ENCODE measurements around the gene MAPK8IP1. TPM values are rescaled to one million over a fixed set of nuclear protein-coding genes. Genes with fewer than 3 reads are reported as not detected.

Gene MAPK8IP1
- total RNA-seq, 1 donor from 2014 or later, result 7.5 TPM

DNA sequence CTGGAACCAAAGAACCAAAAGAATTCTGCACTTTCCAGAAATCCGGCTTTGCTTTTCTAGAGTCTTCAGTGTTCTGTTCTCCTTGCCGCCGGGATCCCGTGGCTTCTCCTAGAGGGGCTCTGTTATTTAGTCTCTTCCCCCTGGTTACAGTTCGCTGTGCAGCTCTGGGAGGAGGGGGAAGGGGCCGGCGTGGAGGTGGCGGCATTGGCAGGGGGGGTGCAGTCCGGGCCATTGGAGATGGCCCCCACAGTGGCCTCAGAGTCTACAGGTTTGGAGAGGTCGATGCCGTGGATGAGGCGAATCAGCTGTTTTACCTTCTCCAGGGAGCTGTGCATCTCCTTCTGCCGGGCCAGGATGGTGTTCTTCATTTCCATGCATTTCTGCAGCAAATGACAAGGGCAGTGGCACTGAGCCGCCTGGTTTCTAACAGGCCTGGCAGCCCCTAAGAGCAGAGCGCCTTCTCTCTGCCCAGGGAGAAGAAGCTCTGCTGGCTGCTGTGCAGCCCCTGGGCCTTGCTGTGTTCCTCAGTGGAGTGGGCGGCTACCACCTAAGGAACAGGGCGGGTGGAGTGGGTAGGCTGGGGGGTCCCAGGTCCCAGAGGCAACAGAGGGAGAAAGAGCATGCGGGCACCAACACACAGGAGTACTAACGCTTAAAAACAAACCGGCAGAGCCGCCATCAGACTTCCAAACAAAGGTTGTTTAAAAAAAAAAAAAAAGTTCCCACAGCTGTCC lies 48.6 kb downstream of the MAPK8IP1 start:
- no peak for DNase-seq (ENCODE audit: low spot score)
- intact Hi-C loops (cut with DNase I), result no loop called here

DNA sequence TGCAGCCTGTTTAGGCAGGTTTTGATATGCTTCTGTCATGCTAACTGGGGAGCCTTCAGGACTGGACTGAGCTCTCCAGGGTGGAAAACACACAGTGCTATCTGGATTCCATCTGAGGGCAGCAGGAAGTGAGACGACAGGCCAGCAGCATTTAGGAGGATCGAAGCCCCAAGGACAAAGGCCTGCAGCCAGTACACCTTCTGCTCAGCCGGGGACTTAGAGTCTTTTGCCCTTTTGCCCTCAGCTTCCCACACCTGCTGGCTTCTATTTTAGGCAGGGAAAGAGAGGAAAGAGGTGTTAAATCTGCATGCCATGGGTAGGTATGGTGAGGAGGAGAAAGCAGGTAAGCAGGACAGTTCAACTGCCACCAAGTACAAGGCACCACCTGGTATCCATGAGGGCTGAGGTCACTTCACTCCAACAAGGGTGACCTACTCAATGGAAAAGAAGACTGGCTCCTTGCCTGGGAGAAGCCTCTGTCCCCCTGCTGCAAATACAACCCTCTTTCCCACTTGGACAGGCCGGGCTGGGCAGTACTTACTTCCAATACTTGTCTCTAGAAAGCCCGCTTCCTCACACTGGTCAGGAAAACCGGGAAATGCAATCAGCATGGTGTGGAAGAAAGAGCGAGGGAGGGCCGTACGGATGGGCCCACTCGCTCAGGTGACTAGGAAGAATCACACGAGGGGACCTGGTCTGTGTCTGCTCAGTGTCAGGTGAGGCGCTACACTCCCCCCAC lies 49.3 kb downstream of the MAPK8IP1 start:
- DNase-seq (ENCODE audit: low spot score), result no peak
- intact Hi-C loops (cut with DNase I), result no loop called here

DNA sequence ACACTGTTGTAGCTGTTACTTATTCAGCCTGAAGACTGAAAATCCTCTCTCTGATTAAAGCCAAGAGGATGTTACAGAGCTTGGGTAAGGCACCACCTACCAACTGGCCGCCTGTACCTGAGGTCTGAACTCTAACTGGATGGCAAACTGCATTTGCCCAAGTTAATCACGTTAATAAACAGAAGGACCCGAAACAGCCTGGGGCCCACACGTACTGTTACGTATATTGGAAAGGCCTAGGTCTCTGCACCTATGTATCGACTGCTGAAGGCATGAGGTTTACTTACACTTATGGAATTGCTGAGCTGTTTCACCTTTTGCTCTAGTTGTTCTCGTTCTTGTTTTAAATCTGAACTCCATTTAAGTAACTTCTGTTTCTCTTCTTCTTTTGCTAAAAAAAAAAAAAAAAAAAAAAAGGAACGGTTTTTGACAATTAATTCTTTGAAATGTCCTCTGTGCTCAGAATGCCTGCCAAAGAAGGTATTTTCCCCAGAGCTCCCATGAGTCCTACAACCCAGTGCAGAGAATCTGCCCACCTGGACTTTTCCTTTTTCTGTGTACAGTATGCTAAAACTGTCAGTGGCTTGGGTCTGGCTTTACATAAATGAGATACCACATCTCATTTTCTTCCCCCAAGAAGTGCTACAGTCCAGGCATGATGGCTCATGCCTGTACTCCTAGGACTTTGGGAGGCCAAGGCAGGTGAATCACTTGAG lies 50.1 kb downstream of the MAPK8IP1 start:
- no peak for DNase-seq (ENCODE audit: low spot score)
- intact Hi-C loops (cut with DNase I), result no loop called here

- intact Hi-C loops (cut with DNase I), result no loop called here
- DNase-seq (ENCODE audit: low spot score), result no peak
Observed at GRCh38 chr11:45936511-45937054, 51.1 kb downstream of the MAPK8IP1 start.

DNA sequence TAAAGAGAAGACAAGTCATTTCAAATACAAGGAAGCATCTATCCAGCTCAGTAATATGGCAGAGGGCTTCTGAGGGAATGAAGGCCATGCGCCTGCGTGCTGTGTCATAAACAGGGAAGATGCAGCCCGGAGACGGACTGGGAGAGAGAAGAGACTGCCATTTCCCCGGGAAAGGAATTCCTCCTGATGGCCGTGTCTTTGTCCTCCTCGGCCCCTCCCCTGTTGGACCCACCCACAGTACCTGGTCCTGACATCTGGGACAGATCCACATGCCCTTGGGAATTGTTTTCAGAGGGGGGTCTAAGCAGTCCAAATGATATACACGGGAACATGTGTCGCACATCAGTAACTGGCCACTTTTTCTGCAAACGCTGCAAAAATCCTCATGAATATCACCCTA lies 52.5 kb downstream of the MAPK8IP1 start:
- no peak for DNase-seq (ENCODE audit: low spot score)
- intact Hi-C loops (cut with DNase I), result no loop called here

GRCh38 chr11:45939836-45940235 lies 54.4 kb downstream of the MAPK8IP1 start:
- intact Hi-C loops (cut with DNase I), result no loop called here
- DNase-seq (ENCODE audit: low spot score), result no peak

- no peak for DNase-seq (ENCODE audit: low spot score)
- intact Hi-C loops (cut with DNase I), result no loop called here
Observed at GRCh38 chr11:45941285-45941684, 55.8 kb downstream of the MAPK8IP1 start.

DNA sequence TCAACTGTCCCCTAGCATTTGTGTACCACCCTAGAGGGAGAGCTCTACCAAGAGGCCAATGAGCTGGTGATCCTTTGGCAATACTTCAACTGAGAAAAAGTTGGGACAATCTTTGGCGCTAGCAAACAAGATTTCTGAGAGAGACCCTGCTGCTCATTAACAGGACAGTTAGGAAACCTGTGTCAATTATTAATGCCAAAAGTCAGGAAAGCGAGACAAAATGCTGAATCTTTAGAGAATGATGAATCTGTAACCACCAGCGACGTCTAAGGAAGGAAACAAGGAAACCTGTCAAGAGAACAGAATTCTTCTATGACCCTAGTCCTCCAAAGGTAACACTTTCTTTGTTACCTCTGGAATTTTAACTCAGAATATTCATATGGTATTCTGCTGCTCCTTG lies 56.9 kb downstream of the MAPK8IP1 start:
- intact Hi-C loops (cut with DNase I), result no loop called here
- DNase-seq (ENCODE audit: low spot score), result no peak

GRCh38 chr11:45945397-45945999 lies 60.0 kb downstream of the MAPK8IP1 start:
- no peak for DNase-seq (ENCODE audit: low spot score)
- intact Hi-C loops (cut with DNase I), result no loop called here

DNA sequence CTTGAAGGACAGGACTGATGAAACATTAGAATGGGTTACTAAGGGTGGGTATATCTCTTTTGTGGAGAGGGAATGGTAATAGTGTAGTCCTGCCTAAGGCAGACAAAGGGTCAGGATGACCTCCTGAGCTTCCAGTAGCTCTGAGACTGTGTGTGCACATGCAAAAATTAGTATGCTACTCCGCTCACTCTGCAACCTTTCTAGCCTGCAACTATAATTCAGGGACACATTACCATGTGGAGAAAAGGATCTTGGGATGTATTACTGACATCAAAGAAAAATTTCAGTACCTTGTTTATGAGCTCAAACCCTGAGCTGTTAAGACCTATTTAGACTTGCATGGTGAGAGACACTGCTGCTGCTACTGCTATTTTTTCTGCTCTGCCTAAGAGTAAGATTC lies 62.4 kb downstream of the MAPK8IP1 start:
- intact Hi-C loops (cut with DNase I), result no loop called here
- DNase-seq (ENCODE audit: low spot score), result no peak

GRCh38 chr11:45948356-45948755 lies 62.9 kb downstream of the MAPK8IP1 start:
- intact Hi-C loops (cut with DNase I), result no loop called here
- no peak for DNase-seq (ENCODE audit: low spot score)

DNA sequence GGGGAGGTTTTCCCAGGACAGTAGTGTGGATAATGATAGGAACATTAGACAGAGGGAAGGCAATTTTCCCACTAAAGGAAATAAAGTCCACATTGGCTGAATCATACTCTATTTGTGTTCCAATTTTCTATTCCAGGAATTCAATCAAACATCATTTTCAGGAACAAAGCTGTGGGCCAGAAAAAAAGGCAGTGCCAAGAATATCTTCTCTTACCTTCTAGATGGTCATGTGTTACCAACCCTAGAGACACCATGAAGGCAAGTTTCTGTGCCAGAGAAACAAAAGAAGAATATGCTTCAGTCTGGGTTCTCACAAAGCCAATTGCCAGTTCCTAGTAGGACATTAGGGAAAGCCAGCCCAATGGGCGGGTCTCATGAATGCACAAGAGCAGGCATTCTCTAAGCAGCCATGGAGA lies 64.5 kb downstream of the MAPK8IP1 start:
- intact Hi-C loops (cut with DNase I), result no loop called here
- DNase-seq (ENCODE audit: low spot score), result no peak

Other genes with a start within 250 kb of the MAPK8IP1 start
- gene CHST1, start 220.0 kb upstream of the MAPK8IP1 start, total RNA-seq, result 2.6 TPM
- 7.5 TPM for gene SLC35C1, start 80.5 kb upstream of the MAPK8IP1 start, total RNA-seq
- 49.6 TPM for gene CRY2, start 38.2 kb upstream of the MAPK8IP1 start, total RNA-seq
- 0.54 TPM for gene FREY1, start 21.6 kb downstream of the MAPK8IP1 start, total RNA-seq
- gene PEX16, start 32.2 kb downstream of the MAPK8IP1 start, total RNA-seq, result 13.0 TPM
- gene LARGE2, start 37.0 kb downstream of the MAPK8IP1 start, total RNA-seq, result not detected
- 43.8 TPM for gene PHF21A, start 235.8 kb downstream of the MAPK8IP1 start, total RNA-seq